RWPE1 (cell line): ENCODE data around the gene C1QTNF8.

ENCODE experiments used
- CTCF ChIA-PET: fragments of 350-600 bp; sonication (Branson Sonifier 250); formaldehyde crosslinking; extraction: SDS; loops from one replicate; lab custom pipeline; 2021; lab: Yijun Ruan, JAX
- POLR2A ChIA-PET: fragments of 400-600 bp; formaldehyde crosslinking; extraction: SDS; loops from one replicate; lab custom pipeline; 2020; ENCODE audit warnings: antibody characterized with exemption; ENCODE audit not compliant: low non-redundant PET; lab: Yijun Ruan, JAX
- DNase-seq: peaks from one replicate; pipeline ENCODE4 v3.0.0; 2012; ENCODE audit warnings: low spot score
- H3K27ac ChIP-seq: fragments of 450-650 bp; 2 replicates; pipeline ENCODE4 v1.5.1; 2017
- CTCF ChIP-seq: fragments of 450-650 bp; conservative IDR thresholded peaks from 2 replicates; pipeline ENCODE4 v1.5.1; 2017; ENCODE audit warnings: low read depth, mild to moderate bottlenecking

C1QTNF8 gene

GRCh38 chr16:1133810-1134520, 37.9 kb upstream of the C1QTNF8 start:
- TF ChIP-seq CTCF: no peak
- no peak overlapping the region for H3K27ac ChIP-seq
- ChIA-PET CTCF (no interaction called here), POLR2A (no interaction called here)
- DNase-seq: no peak

GRCh38 chr16:1133271-1133670, 37.2 kb upstream of the C1QTNF8 start:
- H3K27ac ChIP-seq: no peak overlapping the region
- TF ChIP-seq CTCF: no peak
- CTCF ChIA-PET: no interaction called here
- POLR2A ChIA-PET: no interaction called here
- DNase-seq: no peak

GRCh38 chr16:1132431-1132830, 36.4 kb upstream of the C1QTNF8 start:
- POLR2A ChIA-PET: no interaction called here
- H3K27ac ChIP-seq: no peak overlapping the region
- CTCF ChIA-PET: interaction anchor here (0.6 to 0.7 kb wide), 2 partner anchors 12 to 563 kb away, joined by 3 read pairs; no protein-coding TSS in a partner anchor
- no peak for TF ChIP-seq CTCF
- no peak for DNase-seq

GRCh38 chr16:1131378-1131994, 35.4 kb upstream of the C1QTNF8 start:
- CTCF ChIA-PET: no interaction called here
- no peak for TF ChIP-seq CTCF
- no peak for DNase-seq
- no peak overlapping the region for H3K27ac ChIP-seq
- POLR2A ChIA-PET: no interaction called here

- H3K27ac ChIP-seq: no peak overlapping the region
- no peak for DNase-seq
- ChIA-PET POLR2A (no interaction called here), CTCF (no interaction called here)
- TF ChIP-seq CTCF: no peak
Measured at GRCh38 chr16:1130382-1130781, 34.3 kb upstream of the C1QTNF8 start.

- no peak for TF ChIP-seq CTCF
- ChIA-PET CTCF (no interaction called here), POLR2A (no interaction called here)
- DNase-seq: no peak
- no peak overlapping the region for H3K27ac ChIP-seq
Measured at GRCh38 chr16:1129106-1129960, 33.3 kb upstream of the C1QTNF8 start.
